ENCODE measurements around the gene DAZL. TPM values are rescaled to one million over a fixed set of nuclear protein-coding genes. Genes with fewer than 3 reads are reported as not detected.

Gene DAZL
- total RNA-seq, 1 experiment from 2014 or later: not detected

DNA sequence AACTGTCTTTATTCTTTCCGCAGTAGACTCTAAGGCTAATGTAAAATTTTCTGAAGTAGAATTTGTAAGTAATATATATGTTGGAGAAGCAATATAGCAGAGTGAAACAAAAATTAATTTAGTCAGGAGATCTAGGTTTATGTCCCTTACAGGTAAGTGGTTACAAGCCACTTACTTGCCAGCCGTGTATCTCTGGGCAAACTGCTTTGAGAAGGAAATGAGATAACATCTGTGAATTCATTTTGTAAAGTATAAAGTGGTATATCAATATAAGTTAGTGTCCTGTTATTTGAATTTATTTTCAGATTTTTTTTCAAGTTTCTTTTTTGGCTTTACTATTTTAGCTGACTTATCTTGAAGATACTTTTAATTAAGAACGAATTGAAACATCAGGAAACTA lies 5.5 kb downstream of the DAZL start:
- ChIA-PET CTCF (interaction anchor here (0.6 to 2.4 kb wide), 3 partner anchors 11 to 644 kb away, joined by 3 to 13 read pairs (median 3); no protein-coding TSS in a partner anchor), POLR2A (no interaction called here)
- no peak overlapping the region for H3K4me3 ChIP-seq (replicated peaks in 1 of 2; ENCODE audit: low read depth in 1 of 2, low read length in 2 of 2)

DNA sequence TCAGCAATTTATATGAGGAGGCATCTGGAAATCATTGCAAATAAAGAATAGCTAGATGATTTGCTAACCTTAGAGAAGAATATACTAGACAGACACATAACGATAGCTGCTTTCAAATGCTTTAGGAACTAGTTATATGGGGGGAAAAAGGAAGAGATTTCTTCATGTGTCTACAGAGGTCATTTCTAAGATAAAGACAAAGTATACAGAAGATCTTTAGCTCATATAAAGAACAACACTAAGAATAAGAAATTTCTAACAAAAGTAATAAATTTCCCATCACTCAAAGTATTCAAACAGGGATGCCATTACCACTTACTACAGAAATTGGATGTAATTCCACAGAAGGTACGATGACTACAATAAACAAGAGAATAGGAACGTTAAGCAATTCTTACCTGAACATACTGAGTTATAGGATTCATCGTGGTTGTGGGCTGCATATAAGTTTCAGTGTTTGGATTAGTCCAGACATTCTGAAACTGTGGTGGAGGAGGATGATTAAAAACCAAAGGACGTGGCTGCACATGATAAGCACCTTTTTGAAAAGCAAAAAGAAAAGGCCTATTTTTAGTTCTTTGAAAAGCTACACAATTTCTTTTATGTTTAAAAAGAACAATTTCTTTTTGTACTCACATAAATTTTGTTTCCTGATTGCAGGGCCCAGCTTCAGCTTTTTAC lies 8.7 kb downstream of the DAZL start:
- CTCF ChIA-PET: interaction anchor here (0.8 to 0.9 kb wide), 2 partner anchors 306 to 328 kb away, joined by 3 read pairs; no protein-coding TSS in a partner anchor
- Histone ChIP-seq H3K27me3 (ENCODE audit: insufficient read depth, low read length) (no peaks in the 10 kb centered on the region), H3K36me3 (ENCODE audit: control insufficient read depth in 1 of 2, insufficient read depth in 2 of 2, low read length in 2 of 2) (no peaks in the 10 kb centered on the region), H2AFZ (ENCODE audit: low read depth, low read length, poor library complexity, severe bottlenecking) (no peak overlapping the region), H3K27ac (ENCODE audit: low read depth, low read length) (no peak overlapping the region), H3K79me2 (ENCODE audit: insufficient read depth, low read length) (no peaks in the 10 kb centered on the region), H3K4me1 (ENCODE audit: control insufficient read depth in 1 of 2, insufficient read depth in 2 of 2, low read length in 2 of 2) (no peaks in the 10 kb centered on the region), H3K9me2 (ENCODE audit: insufficient read depth) (no peaks in the 10 kb centered on the region), H3K9ac (ENCODE audit: low read length) (no peak overlapping the region), H4K20me1 (ENCODE audit: insufficient read depth) (no peaks in the 10 kb centered on the region), H3K4me2 (ENCODE audit: low read length) (no peak overlapping the region), H3K9me3 (ENCODE audit: control insufficient read depth in 1 of 2, insufficient read depth in 1 of 2, low read depth in 1 of 2, low read length in 2 of 2) (no peaks in the 10 kb centered on the region), H3K4me3 (replicated peaks in 1 of 2; ENCODE audit: low read depth in 1 of 2, low read length in 2 of 2) (no peak overlapping the region)
- POLR2A ChIA-PET: no interaction called here
- no peak for ATAC-seq
- TF ChIP-seq POLR2A (IDR thresholded peaks at IDR 0.05; ENCODE audit: borderline replicate concordance, extremely low read depth, insufficient read depth, insufficient read length) (no peak), SIN3A (IDR thresholded peaks at IDR 0.05; ENCODE audit: low read depth) (no peak), ZNF274 (IDR thresholded peaks at IDR 0.05; ENCODE audit: low read depth, low read length) (no peak), TCF7L2 (IDR thresholded peaks at IDR 0.05; ENCODE audit: borderline replicate concordance, extremely low read depth, insufficient read depth, insufficient read length) (no peak), FOSL1 (IDR thresholded peaks at IDR 0.05; ENCODE audit: low read depth) (no peak), EGR1 (IDR thresholded peaks at IDR 0.05; ENCODE audit: low read depth) (no peak)
- no peak for DNase-seq (ENCODE audit: low read depth, low spot score)
- no TSS peak for BruUV-seq (replicated peaks)
- intact Hi-C loops (cut with micrococcal nuclease): no loop called here
- RAD21 ChIA-PET (ENCODE audit: low non-redundant PET in 1 of 2, low total read pairs in 2 of 2, uncharacterized antibody in 2 of 2, unreplicated experiment in 2 of 2): no interaction called here

More for the DNA sequence above, 5.5 kb downstream of the DAZL start:
- no peaks in the 10 kb centered on the region for H3K27me3 ChIP-seq (ENCODE audit: insufficient read depth, low read length)
- H3K27ac ChIP-seq (ENCODE audit: low read depth, low read length): no peak overlapping the region
- BruUV-seq (replicated peaks): no TSS peak
- H3K4me1 ChIP-seq (ENCODE audit: control insufficient read depth in 1 of 2, insufficient read depth in 2 of 2, low read length in 2 of 2): no peaks in the 10 kb centered on the region
- H3K36me3 ChIP-seq (ENCODE audit: control insufficient read depth in 1 of 2, insufficient read depth in 2 of 2, low read length in 2 of 2): no peaks in the 10 kb centered on the region
- intact Hi-C loops (cut with micrococcal nuclease): loop anchor here (2.0 to 10.0 kb wide), 4 partner anchors 225 to 1245 kb away; no protein-coding TSS in a partner anchor
- no peak overlapping the region for H3K9ac ChIP-seq (ENCODE audit: low read length)
- no peak overlapping the region for H3K4me2 ChIP-seq (ENCODE audit: low read length)
- no peaks in the 10 kb centered on the region for H3K9me2 ChIP-seq (ENCODE audit: insufficient read depth)
- H4K20me1 ChIP-seq (ENCODE audit: insufficient read depth): no peaks in the 10 kb centered on the region
- TF ChIP-seq, protein P1, sequence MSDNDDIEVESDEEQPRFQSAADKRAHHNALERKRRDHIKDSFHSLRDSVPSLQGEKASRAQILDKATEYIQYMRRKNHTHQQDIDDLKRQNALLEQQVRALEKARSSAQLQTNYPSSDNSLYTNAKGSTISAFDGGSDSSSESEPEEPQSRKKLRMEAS (IDR thresholded peaks at IDR 0.05): no peak
- no peak for TF ChIP-seq EZH2 (IDR thresholded peaks at IDR 0.05)
- TF ChIP-seq CBX3 (IDR thresholded peaks at IDR 0.05; ENCODE audit: low read depth): no peak
- no peak for TF ChIP-seq CEBPB (IDR thresholded peaks at IDR 0.05; ENCODE audit: low read depth)
- DNase-seq (ENCODE audit: low read depth, low spot score): no peak
- no peaks in the 10 kb centered on the region for H3K9me3 ChIP-seq (ENCODE audit: control insufficient read depth in 1 of 2, insufficient read depth in 1 of 2, low read depth in 1 of 2, low read length in 2 of 2)
- no peak overlapping the region for H2AFZ ChIP-seq (ENCODE audit: low read depth, low read length, poor library complexity, severe bottlenecking)
- no peaks in the 10 kb centered on the region for H3K79me2 ChIP-seq (ENCODE audit: insufficient read depth, low read length)
- no peak for ATAC-seq
- RAD21 ChIA-PET (ENCODE audit: low non-redundant PET in 1 of 2, low total read pairs in 2 of 2, uncharacterized antibody in 2 of 2, unreplicated experiment in 2 of 2): no interaction called here
